A549 (cell line): ENCODE data around the gene RNF227. TPM values are rescaled to one million over a fixed set of nuclear protein-coding genes. Genes with fewer than 3 reads are reported as not detected.

Experiments used
- ATAC-seq, 2 experiments: fragments of 200-7000 bp in 1 of 2; fragments of >200 bp in 1 of 2; cut with Nextera tagmentation in 1 of 2; cut with Tn5 transposase in 1 of 2; 3 replicates each; pipeline versions ENCODE4 v1.8.0 to v1.9.1; 2018 to 2020; ENCODE audit warnings: mild to moderate bottlenecking in 1 of 2, moderate library complexity in 1 of 2
- CTCF ChIA-PET: fragments of 300-600 bp; sonication (Branson Sonifier 250); formaldehyde crosslinking; extraction: SDS; loops from one replicate; lab custom pipeline; 2021; ENCODE audit warnings: antibody characterized with exemption, inconsistent platforms; lab: Yijun Ruan, JAX
- POLR2A ChIA-PET: fragments of 350-600 bp; formaldehyde crosslinking; extraction: SDS; loops from one replicate; lab custom pipeline; 2021; ENCODE audit warnings: antibody characterized with exemption, inconsistent platforms; lab: Yijun Ruan, JAX
- DNase-seq, 2 experiments: peaks; one replicate each; pipeline versions ENCODE4 v3.0.0 to v3.0.0-alpha.2; 2011 to 2016; ENCODE audit warnings: low read depth in 1 of 2, low spot score in 1 of 2
- FAIRE-seq: peaks from 2 replicates; lab custom pipeline; 2011; peaks lifted over from hg19 to GRCh38; lab: Jason Lieb, UNC
- H3K27ac ChIP-seq, 2 experiments: fragments of >200 bp; sonication (Bioruptor Twin); formaldehyde crosslinking; 3 replicates each; pipeline ENCODE4 v1.5.1; 2016 to 2017
- H3K4me1 ChIP-seq: fragments of >200 bp; sonication (Bioruptor Twin); formaldehyde crosslinking; 3 replicates; pipeline ENCODE4 v1.6.1; 2016
- H3K4me2 ChIP-seq: fragments of >200 bp; sonication (Bioruptor Twin); formaldehyde crosslinking; 3 replicates; pipeline ENCODE4 v1.6.1; 2016
- H3K4me3 ChIP-seq: fragments of >200 bp; sonication (Bioruptor Twin); formaldehyde crosslinking; 3 replicates; pipeline ENCODE4 v1.5.1; 2016
- H3K9me3 ChIP-seq: fragments of >200 bp; sonication (Bioruptor Twin); formaldehyde crosslinking; 3 replicates; pipeline ENCODE4 v1.6.1; 2016
- BHLHE40 ChIP-seq: IDR thresholded peaks from 2 replicates; pipeline ENCODE4 v1.6.1; 2012; ENCODE audit warnings: low read depth, low read length, inconsistent platforms
- CBX2 ChIP-seq: fragments of 200-600 bp; sonication (generic); IDR thresholded peaks from 2 replicates; pipeline ENCODE4 v1.6.1; 2016; ENCODE audit warnings: low read depth, mild to moderate bottlenecking, borderline replicate concordance
- CBX8 ChIP-seq: fragments of 200-600 bp; sonication (generic); IDR thresholded peaks from 2 replicates; pipeline ENCODE4 v1.6.1; 2016
- CHD2 ChIP-seq: fragments of 150-350 bp; IDR thresholded peaks from 2 replicates; pipeline ENCODE4 v1.6.1; 2014; ENCODE audit warnings: low read length; ENCODE audit not compliant: partially characterized antibody
- ESRRA ChIP-seq: fragments of 150-350 bp; IDR thresholded peaks from 2 replicates; pipeline ENCODE4 v1.6.1; 2014; ENCODE audit warnings: mild to moderate bottlenecking, low read length, borderline replicate concordance
- FOSL2 ChIP-seq, 2 experiments: fragments of 450-650 bp in 1 of 2; fragments of >200 bp in 1 of 2; sonication (Bioruptor Twin) in 1 of 2; formaldehyde crosslinking; IDR thresholded peaks; 2 replicates each; pipeline versions ENCODE4 v1.5.0 to v1.6.1; 2016 to 2020; ENCODE audit warnings: mild to moderate bottlenecking in 1 of 2, moderate library complexity in 1 of 2
- FOXS1 ChIP-seq: fragments of 250-450 bp; sonication (Bioruptor Pico); IDR thresholded peaks from 2 replicates; pipeline ENCODE4 v1.5.0; 2020; ENCODE audit warnings: mild to moderate bottlenecking, moderate library complexity
- HEYL ChIP-seq: fragments of 250-450 bp; sonication (Bioruptor Pico); IDR thresholded peaks from 2 replicates; pipeline ENCODE4 v1.8.0; 2021; ENCODE audit warnings: mild to moderate bottlenecking, moderate library complexity
- HOXA7 ChIP-seq: fragments of 250-450 bp; sonication (Bioruptor Pico); IDR thresholded peaks from 2 replicates; pipeline ENCODE4 v1.5.0; 2020; ENCODE audit warnings: mild to moderate bottlenecking, moderate library complexity
- HOXB5 ChIP-seq: fragments of 250-450 bp; sonication (Bioruptor Pico); IDR thresholded peaks from 2 replicates; pipeline ENCODE4 v1.5.0; 2020; ENCODE audit warnings: mild to moderate bottlenecking, moderate library complexity
- JUNB ChIP-seq: fragments of >200 bp; sonication (Bioruptor Twin); formaldehyde crosslinking; IDR thresholded peaks from 2 replicates; pipeline ENCODE4 v1.6.1; 2016
- MAZ ChIP-seq: fragments of 150-350 bp; IDR thresholded peaks from 2 replicates; pipeline ENCODE4 v1.6.1; 2014; ENCODE audit warnings: antibody characterized with exemption, low read depth, low read length, borderline replicate concordance
- MYC ChIP-seq: IDR thresholded peaks from 2 replicates; pipeline ENCODE4 v1.6.1; 2012; ENCODE audit warnings: mild to moderate bottlenecking, inconsistent platforms, low read length, improper control_type of control experiment, borderline replicate concordance
- NFE2L2 ChIP-seq: fragments of 150-350 bp; conservative IDR thresholded peaks from 2 replicates; pipeline ENCODE4 v1.6.1; 2014; ENCODE audit warnings: low read length
- NR3C1 ChIP-seq: fragments of >200 bp; sonication (Bioruptor Twin); formaldehyde crosslinking; IDR thresholded peaks from 3 replicates; pipeline ENCODE4 v1.6.1; 2017
- PBX3 ChIP-seq: IDR thresholded peaks from 2 replicates; pipeline ENCODE4 v1.6.1; 2012
- PHF8 ChIP-seq: fragments of 200-600 bp; sonication (generic); IDR thresholded peaks from 2 replicates; pipeline ENCODE4 v1.6.1; 2016; ENCODE audit warnings: low read depth, mild to moderate bottlenecking, antibody characterized with exemption, moderate library complexity, borderline replicate concordance
- POLR2A ChIP-seq: IDR thresholded peaks from 2 replicates; pipeline ENCODE4 v1.6.1; 2012; ENCODE audit warnings: mild to moderate bottlenecking, low read length
- POLR2AphosphoS2 ChIP-seq: conservative IDR thresholded peaks from 2 replicates; pipeline ENCODE4 v1.6.1; 2012; ENCODE audit warnings: low read length, improper control_type of control experiment, inconsistent platforms
- RAD21 ChIP-seq, 2 experiments: fragments of >200 bp in 1 of 2; sonication (Bioruptor Twin) in 1 of 2; formaldehyde crosslinking in 1 of 2; IDR thresholded peaks in 1 of 2; conservative IDR thresholded peaks in 1 of 2; 2 replicates in 1 of 2; 3 replicates in 1 of 2; pipeline ENCODE4 v1.6.1; 2012 to 2018; ENCODE audit warnings: inconsistent platforms in 1 of 2
- RARB ChIP-seq: fragments of 250-450 bp; sonication (Bioruptor Pico); IDR thresholded peaks from 2 replicates; pipeline ENCODE4 v1.8.0; 2021; ENCODE audit warnings: mild to moderate bottlenecking, moderate library complexity
- SREBF2 ChIP-seq: fragments of 450-650 bp; IDR thresholded peaks from 2 replicates; pipeline ENCODE4 v1.6.1; 2014; ENCODE audit warnings: mild to moderate bottlenecking, moderate library complexity
- ZC3H11A ChIP-seq: fragments of 450-650 bp; IDR thresholded peaks from 2 replicates; pipeline ENCODE4 v1.6.1; 2014; ENCODE audit warnings: antibody characterized with exemption, mild to moderate bottlenecking
- ZFP36 ChIP-seq: fragments of 450-650 bp; IDR thresholded peaks from 2 replicates; pipeline ENCODE4 v1.6.1; 2014; ENCODE audit warnings: borderline replicate concordance; ENCODE audit not compliant: partially characterized antibody
- WGBS: methylation state at CpG from one replicate; pipeline ENCODE4 v1.1.6; 2017; ENCODE audit errors: missing lambda C conversion rate; 5-methylcytosine and 5-hydroxymethylcytosine counted together
- polyA plus RNA-seq, 4 experiments: library from polyadenylated mRNA; depleted of rRNA in 3 of 4; stranded (reverse); fragments of >200 nt; fragmentation: RNase III in 1 of 4; extraction: RNeasy Plus Mini Kit Qiagen cat#74134 plus additional on column Dnase treatment in 1 of 4; gene quantifications; 2 replicates in 3 of 4; 3 replicates in 1 of 4; pipeline ENCODE4 v1.2.3, GENCODE V29; 2011 to 2017
- TF ChIP-seq, protein P1 (sequence below): fragments of >200 bp; sonication (Bioruptor Twin); formaldehyde crosslinking; IDR thresholded peaks from 3 replicates; pipeline ENCODE4 v1.5.1; 2016
- TF ChIP-seq, protein P2 (sequence below): fragments of 150-350 bp; IDR thresholded peaks from 2 replicates; pipeline ENCODE4 v1.6.1; 2014; ENCODE audit warnings: low read depth, mild to moderate bottlenecking, low read length
- TF ChIP-seq, protein P3 (sequence below): IDR thresholded peaks from 2 replicates; pipeline ENCODE4 v1.6.1; 2012

Gene RNF227
- polyA plus RNA-seq, 2 of the 4 experiments (the other 2 are of a cell fraction), result 2.1 to 4.1 TPM

DNA sequence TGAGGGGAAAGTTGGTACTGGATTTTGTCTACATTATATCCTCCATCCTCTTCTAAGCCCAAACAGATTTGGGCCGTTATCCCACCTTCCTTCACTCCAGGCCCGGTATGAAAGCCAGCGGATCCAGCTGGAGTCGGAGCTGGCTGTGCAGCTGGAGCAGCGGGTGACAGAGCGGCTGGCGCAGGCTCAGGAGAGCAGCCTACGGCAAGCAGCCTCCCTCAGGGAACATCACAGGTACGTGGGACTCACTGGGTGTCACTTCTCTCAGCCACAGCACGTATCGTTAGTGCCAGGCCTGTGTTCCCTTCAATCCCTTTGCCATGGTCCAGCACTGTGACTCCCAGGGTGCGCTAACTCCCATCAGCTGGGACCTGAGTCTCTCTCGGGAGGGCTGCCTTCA lies 27.2 kb upstream of the RNF227 start:
- no peak overlapping the region for H3K27ac ChIP-seq
- H3K4me2 ChIP-seq, result no peak overlapping the region
- no peaks in the 10 kb centered on the region for H3K9me3 ChIP-seq
- no peak for TF ChIP-seq POLR2AphosphoS2
- no peak for TF ChIP-seq PBX3
- TF ChIP-seq SREBF2, result no peak
- no peak for TF ChIP-seq PHF8
- no peak for TF ChIP-seq ZC3H11A
- no peak for TF ChIP-seq CBX2
- no peak for TF ChIP-seq POLR2A
- no peak for TF ChIP-seq HOXA7 (CRISPR knock-in tag)
- no peak for TF ChIP-seq RAD21 (conservative IDR thresholded peaks at IDR 0.05 in 1 of 2, IDR thresholded peaks at IDR 0.05 in 1 of 2)
- TF ChIP-seq MYC, result no peak
- TF ChIP-seq ZFP36, result no peak
- TF ChIP-seq NR3C1, result no peak
- no peak for TF ChIP-seq HEYL
- TF ChIP-seq ESRRA, result no peak
- no peak for TF ChIP-seq FOSL2 (IDR thresholded peaks at IDR 0.05)
- no peak for TF ChIP-seq FOSL2 (CRISPR knock-in tag; IDR thresholded peaks at IDR 0.05)
- no peak for TF ChIP-seq CBX8
- no peak for TF ChIP-seq FOXS1
- no peak for TF ChIP-seq JUNB
- ChIA-PET CTCF (interaction anchor here (0.6 to 33.2 kb wide), 7 partner anchors 9 to 255 kb away, joined by 3 to 470 read pairs (median 12); partner anchors contain the start of genes CNTROB, TP53, TRAPPC1 and WRAP53), POLR2A (interaction anchor here (1.6 kb wide), 1 partner anchor 10 kb away, joined by 4 read pairs; no protein-coding TSS in a partner anchor)
- WGBS, result 96% methylated on average over 13 of the region's 13 CpGs
- H3K4me3 ChIP-seq, result no peak overlapping the region
- H3K4me1 ChIP-seq, result no peaks in the 10 kb centered on the region
- DNase-seq (no peak), FAIRE-seq (no peak), ATAC-seq (no peak)

- FAIRE-seq (no peak), ATAC-seq (no peak), DNase-seq (no peak)
- ChIA-PET POLR2A (no interaction called here), CTCF (interaction anchor here (0.6 to 33.2 kb wide), 12 partner anchors 8 to 133 kb away, joined by 3 to 470 read pairs (median 4); partner anchors contain the start of gene RNF227)
- H3K4me1 ChIP-seq, result no peaks in the 10 kb centered on the region
- 91% methylated on average over 6 of the region's 6 CpGs for WGBS
- H3K9me3 ChIP-seq, result no peaks in the 10 kb centered on the region
- H3K4me2 ChIP-seq, result no peak overlapping the region
- TF ChIP-seq MAZ (no peak), CHD2 (no peak), SREBF2 (no peak), NR3C1 (no peak), BHLHE40 (no peak), NFE2L2 (no peak), HOXB5 (CRISPR knock-in tag) (no peak), PHF8 (no peak), RARB (CRISPR knock-in tag) (no peak), PBX3 (no peak)
- TF ChIP-seq, protein P1, sequence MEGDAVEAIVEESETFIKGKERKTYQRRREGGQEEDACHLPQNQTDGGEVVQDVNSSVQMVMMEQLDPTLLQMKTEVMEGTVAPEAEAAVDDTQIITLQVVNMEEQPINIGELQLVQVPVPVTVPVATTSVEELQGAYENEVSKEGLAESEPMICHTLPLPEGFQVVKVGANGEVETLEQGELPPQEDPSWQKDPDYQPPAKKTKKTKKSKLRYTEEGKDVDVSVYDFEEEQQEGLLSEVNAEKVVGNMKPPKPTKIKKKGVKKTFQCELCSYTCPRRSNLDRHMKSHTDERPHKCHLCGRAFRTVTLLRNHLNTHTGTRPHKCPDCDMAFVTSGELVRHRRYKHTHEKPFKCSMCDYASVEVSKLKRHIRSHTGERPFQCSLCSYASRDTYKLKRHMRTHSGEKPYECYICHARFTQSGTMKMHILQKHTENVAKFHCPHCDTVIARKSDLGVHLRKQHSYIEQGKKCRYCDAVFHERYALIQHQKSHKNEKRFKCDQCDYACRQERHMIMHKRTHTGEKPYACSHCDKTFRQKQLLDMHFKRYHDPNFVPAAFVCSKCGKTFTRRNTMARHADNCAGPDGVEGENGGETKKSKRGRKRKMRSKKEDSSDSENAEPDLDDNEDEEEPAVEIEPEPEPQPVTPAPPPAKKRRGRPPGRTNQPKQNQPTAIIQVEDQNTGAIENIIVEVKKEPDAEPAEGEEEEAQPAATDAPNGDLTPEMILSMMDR, result no peak
- TF ChIP-seq, protein P2, sequence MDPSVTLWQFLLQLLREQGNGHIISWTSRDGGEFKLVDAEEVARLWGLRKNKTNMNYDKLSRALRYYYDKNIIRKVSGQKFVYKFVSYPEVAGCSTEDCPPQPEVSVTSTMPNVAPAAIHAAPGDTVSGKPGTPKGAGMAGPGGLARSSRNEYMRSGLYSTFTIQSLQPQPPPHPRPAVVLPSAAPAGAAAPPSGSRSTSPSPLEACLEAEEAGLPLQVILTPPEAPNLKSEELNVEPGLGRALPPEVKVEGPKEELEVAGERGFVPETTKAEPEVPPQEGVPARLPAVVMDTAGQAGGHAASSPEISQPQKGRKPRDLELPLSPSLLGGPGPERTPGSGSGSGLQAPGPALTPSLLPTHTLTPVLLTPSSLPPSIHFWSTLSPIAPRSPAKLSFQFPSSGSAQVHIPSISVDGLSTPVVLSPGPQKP, result no peak
- TF ChIP-seq, protein P3, sequence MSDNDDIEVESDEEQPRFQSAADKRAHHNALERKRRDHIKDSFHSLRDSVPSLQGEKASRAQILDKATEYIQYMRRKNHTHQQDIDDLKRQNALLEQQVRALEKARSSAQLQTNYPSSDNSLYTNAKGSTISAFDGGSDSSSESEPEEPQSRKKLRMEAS, result no peak
- H3K27ac ChIP-seq, result no peak overlapping the region
- no peak overlapping the region for H3K4me3 ChIP-seq
These were observed 24.7 kb upstream of the RNF227 start for GRCh38 chr17:7940743-7941142.
